Erythroblast (primary cell): ENCODE results near the gene PTK6.

Source experiments
- DNase-seq, 2 experiments: peaks; one replicate each; lab custom pipeline; 2025; lab: John Stamatoyannopoulos, UW
- GATA1 ChIP-seq: IDR thresholded peaks from 2 replicates; pipeline ENCODE4 v1.6.1; 2011; ENCODE audit warnings: low read depth, mild to moderate bottlenecking, control low read depth, low read length, moderate library complexity
- POLR2A ChIP-seq: IDR thresholded peaks from 2 replicates; pipeline ENCODE4 v1.6.1; 2011; ENCODE audit warnings: mild to moderate bottlenecking, low read length

Gene PTK6

GRCh38 chr20:63546956-63547724 lies 10.0 kb upstream of the PTK6 start:
- DNase-seq: no peak
- TF ChIP-seq GATA1: no peak
- no peak for TF ChIP-seq POLR2A

DNA sequence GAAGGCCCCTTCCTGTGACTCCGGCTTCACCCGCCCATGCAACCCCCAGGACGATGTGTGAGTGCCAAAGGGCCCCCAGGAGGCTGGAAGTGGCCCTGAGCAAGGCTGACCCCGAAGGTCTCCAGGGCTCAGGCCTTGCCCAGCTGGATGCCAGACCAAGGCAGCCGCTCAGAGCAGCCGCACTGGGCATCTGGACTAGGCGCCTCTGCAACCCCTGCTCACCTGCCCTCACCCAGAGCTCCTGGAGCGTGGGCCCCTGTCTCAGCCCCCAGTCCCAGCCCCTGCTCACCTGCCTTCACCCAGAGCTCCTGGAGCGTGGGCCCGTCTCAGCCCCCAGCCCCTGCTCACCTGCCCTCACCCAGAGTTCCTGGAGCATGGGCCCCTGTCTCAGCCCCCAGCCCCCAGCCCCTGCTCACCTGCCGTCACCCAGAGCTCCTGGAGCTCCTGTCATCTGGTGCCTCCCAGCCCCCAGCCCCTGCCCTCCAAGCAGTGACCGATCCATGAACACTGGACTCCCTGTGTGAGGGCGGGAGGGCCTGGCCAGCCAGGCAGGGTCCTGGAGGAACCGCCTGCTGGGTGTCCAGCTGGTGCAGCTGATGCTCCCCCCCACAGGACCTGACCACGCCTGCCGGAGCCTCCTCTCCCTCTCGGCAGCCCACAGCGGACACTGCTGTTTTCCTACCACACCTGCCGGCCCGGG lies 9.2 kb upstream of the PTK6 start:
- no peak for TF ChIP-seq POLR2A
- TF ChIP-seq GATA1: no peak
- no peak for DNase-seq

DNA sequence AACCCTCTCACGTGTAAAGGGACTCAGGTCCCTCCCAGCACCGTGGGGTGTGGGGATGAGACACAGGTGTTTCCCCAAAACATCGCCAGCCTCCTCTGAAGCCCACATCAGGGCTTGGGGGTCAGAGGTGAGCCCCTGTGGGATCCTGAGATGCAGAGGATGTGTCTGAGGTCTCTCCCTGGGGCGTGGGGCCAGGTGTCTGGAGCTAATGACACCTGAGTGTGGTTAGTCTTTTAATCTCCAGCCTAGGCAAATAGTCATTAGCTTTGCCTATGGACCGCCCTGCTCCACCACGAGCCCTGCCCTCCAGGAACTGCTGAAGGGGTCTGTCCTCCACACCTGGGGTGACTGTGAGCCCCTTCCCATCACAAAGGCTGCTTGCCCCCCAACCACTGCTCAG lies 8.6 kb upstream of the PTK6 start:
- DNase-seq: no peak
- TF ChIP-seq GATA1: no peak

- TF ChIP-seq POLR2A (no peak), GATA1 (no peak)
- DNase-seq: no peak
These were observed 7.9 kb upstream of the PTK6 start for GRCh38 chr20:63544958-63545516.

- TF ChIP-seq POLR2A (no peak), GATA1 (no peak)
- DNase-seq: no peak
These were observed 7.2 kb upstream of the PTK6 start for GRCh38 chr20:63544241-63544957.

- DNase-seq: no peak
- TF ChIP-seq POLR2A (no peak), GATA1 (no peak)
These were observed 6.6 kb upstream of the PTK6 start for GRCh38 chr20:63543733-63544132.

GRCh38 chr20:63543131-63543530 lies 6.0 kb upstream of the PTK6 start:
- no peak for DNase-seq
- no peak for TF ChIP-seq POLR2A
- TF ChIP-seq GATA1: no peak

DNA sequence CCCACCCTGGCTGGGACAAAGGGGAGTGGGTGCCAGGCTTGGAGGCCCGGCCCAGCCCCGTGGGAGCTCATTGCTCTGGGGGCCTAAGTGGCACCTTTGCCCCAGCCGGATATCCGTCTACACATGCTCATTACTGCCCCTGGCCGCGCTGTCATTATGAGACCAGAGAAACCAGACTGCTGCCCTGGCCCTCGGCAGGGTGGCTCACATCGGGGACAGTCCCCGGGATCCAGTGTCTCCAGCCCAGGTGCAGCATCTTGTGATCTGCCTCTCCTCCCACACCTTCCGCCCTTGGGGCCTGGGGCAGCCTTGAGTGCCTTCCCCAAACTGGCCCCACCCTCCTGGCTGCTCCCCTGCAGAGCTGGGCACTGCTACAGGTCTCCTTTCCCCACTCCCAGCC lies 5.5 kb upstream of the PTK6 start:
- no peak for DNase-seq
- TF ChIP-seq POLR2A (no peak), GATA1 (no peak)

GRCh38 chr20:63542031-63542559 lies 4.9 kb upstream of the PTK6 start:
- DNase-seq: no peak
- TF ChIP-seq GATA1 (no peak), POLR2A (no peak)

DNA sequence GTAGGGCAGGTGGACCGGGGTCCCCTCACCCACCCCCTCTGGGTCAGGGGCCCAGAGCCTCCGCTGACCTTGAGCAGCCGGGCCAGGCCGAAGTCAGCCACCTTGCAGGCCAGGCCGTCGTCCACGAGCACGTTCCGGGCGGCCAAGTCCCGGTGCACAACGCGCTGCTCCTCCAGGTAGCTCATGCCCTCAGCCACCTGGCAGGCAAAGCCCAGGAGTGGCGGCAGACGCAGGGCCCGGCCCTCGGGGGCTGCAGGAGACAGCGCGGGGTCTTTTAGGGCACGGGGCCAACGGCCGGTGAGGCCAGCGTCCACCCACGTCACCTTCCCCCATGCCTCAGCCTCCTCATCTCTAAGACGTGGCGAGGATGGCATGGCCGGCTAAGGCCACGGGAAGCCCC lies 4.2 kb upstream of the PTK6 start:
- no peak for DNase-seq
- TF ChIP-seq GATA1 (no peak), POLR2A (no peak)

- TF ChIP-seq GATA1 (no peak), POLR2A (no peak)
- DNase-seq: no peak
These were observed 3.4 kb upstream of the PTK6 start for GRCh38 chr20:63540417-63541186.

DNA sequence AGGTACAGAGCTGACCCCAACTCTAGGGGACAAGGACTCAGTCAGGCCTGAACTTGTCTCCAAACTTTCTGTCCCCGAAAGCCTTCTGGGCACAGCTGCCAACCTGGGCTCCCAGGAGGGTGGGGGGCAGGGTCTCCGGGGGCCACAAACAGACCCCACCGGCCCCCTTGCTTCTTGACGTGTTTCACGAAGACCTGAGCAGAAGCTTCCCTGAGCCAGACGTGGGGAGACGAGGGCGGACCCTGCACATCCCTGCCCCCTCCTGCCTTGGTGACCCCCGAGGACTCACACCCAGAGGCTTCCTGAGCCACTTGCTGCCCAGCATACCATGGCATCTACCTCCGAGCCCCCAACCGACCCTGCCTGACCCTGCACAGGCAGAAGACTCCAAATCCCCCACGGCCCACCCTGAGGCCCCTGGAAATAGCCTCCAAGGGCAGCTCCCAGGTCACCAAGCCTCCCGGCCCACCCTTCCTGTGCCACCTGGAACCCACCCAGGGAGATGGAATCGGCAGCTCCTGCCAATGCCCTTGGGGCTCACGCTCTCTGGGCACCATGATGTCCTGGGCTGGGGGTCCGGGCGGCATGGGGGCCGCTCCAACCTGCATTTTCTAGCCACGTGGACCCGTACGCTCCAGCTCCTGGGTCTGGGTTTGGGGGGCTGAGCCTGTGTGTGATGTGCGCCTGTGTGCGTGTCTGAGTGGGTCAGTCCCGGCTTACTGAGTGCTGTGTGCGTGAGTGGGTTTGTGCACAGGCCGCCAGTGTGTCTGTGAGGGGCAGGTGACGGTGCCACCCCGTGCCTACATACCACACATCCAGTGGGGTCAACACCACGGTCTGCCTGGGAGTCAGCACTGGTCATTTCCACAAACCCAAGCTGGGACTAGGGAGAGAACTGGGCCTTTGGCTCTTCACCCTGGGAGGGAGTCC lies 2.5 kb upstream of the PTK6 start:
- DNase-seq: no peak
- TF ChIP-seq GATA1: no peak
- no peak for TF ChIP-seq POLR2A

DNA sequence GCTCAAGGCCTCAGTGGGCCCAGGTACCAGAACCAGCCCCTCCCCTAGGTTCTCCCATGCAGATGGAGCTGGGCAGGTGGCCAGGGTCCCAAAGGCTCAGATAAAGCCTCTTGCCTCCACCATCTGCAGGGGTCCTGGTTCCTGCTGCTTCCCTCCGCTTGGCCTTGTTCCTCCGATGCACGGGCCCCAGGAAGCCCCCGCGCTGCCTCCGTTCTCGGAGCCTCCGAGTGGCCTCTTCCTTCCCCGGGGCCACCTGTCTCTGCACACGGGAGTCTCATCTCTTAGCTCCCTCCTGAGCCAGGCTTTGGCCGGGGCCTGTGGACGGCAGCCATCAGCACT lies 1.9 kb upstream of the PTK6 start:
- DNase-seq: no peak
- TF ChIP-seq POLR2A (no peak), GATA1 (no peak)
